Retinal pigment epithelial cell (primary cell): ENCODE results near the gene NRP1.

Source experiments
- DNase-seq: peaks from one replicate; pipeline ENCODE4 v3.0.0-alpha.2; 2010; ENCODE audit warnings: low read depth
- H3K4me3 ChIP-seq: 2 replicates; pipeline ENCODE4 v1.5.1; 2011; ENCODE audit warnings: mild to moderate bottlenecking, low read length, control low read depth, moderate library complexity
- CTCF ChIP-seq: conservative IDR thresholded peaks from 2 replicates; pipeline ENCODE4 v1.5.1; 2011; ENCODE audit warnings: low read depth, low read length, control low read depth, inconsistent platforms

Gene NRP1

GRCh38 chr10:33235251-33235884, 99.1 kb downstream of the NRP1 start:
- DNase-seq, result no peak
- TF ChIP-seq CTCF, result no peak
- H3K4me3 ChIP-seq, result no peak overlapping the region

- no peak overlapping the region for H3K4me3 ChIP-seq
- DNase-seq, result no peak
- TF ChIP-seq CTCF, result no peak
These were observed 99.6 kb downstream of the NRP1 start for GRCh38 chr10:33234831-33235237.

GRCh38 chr10:33233635-33234034, 100.8 kb downstream of the NRP1 start:
- TF ChIP-seq CTCF, result no peak
- DNase-seq, result no peak
- no peak overlapping the region for H3K4me3 ChIP-seq

- no peak overlapping the region for H3K4me3 ChIP-seq
- TF ChIP-seq CTCF, result no peak
- no peak for DNase-seq
These were observed 101.2 kb downstream of the NRP1 start for GRCh38 chr10:33233221-33233620.

- TF ChIP-seq CTCF, result no peak
- DNase-seq, result no peak
- H3K4me3 ChIP-seq, result no peak overlapping the region
These were observed 102.7 kb downstream of the NRP1 start for GRCh38 chr10:33231621-33232350.

GRCh38 chr10:33229949-33230267, 104.6 kb downstream of the NRP1 start:
- TF ChIP-seq CTCF, result no peak

More at GRCh38 chr10:33229949-33230267, 104.6 kb downstream of the NRP1 start:
- no peak for DNase-seq
- H3K4me3 ChIP-seq, result no peak overlapping the region
